K562 (cell line): Measurements from ENCODE around the gene FHIT. TPM values are rescaled to one million over a fixed set of nuclear protein-coding genes. Genes with fewer than 3 reads are reported as not detected.

ENCODE experiments used
- ATAC-seq: fragments of 200-7000 bp; cut with Tn5 transposase; 3 replicates; pipeline ENCODE4 v1.9.1; 2020; ENCODE audit warnings: moderate library complexity
- BruUV-seq: library from RNA; stranded (reverse); fragments of 400-500 nt; replicated peaks from 2 replicates; lab custom pipeline; 2021; lab: Mats Ljungman, UMichigan
- CTCF ChIA-PET: fragments of 300-600 bp; formaldehyde crosslinking; extraction: SDS; loops from one replicate; lab custom pipeline; 2021; ENCODE audit warnings: low intra/inter-chr PET ratio; lab: Yijun Ruan, JAX
- POLR2A ChIA-PET: fragments of 300-600, 350-650 bp; sonication (Branson Sonifier 250); formaldehyde crosslinking; extraction: SDS; loops from one replicate; lab custom pipeline; 2021; ENCODE audit warnings: antibody characterized with exemption, inconsistent platforms; lab: Yijun Ruan, JAX
- DNase-seq, 4 experiments: peaks; one replicate each; pipeline versions ENCODE4 v3.0.0 to v3.0.0-alpha.2; 2011 to 2018; ENCODE audit warnings: low spot score in 3 of 4, mixed read lengths in 3 of 4; ENCODE audit errors: extremely low read depth in 1 of 4
- FAIRE-seq: peaks from 2 replicates; lab custom pipeline; 2011; peaks lifted over from hg19 to GRCh38; lab: Jason Lieb, UNC
- H2AFZ ChIP-seq: 2 replicates; pipeline ENCODE4 v1.6.0; 2011; ENCODE audit warnings: low read depth, low read length, control low read depth, inconsistent platforms
- H3K27ac ChIP-seq: fragments of 200-600 bp; 3 replicates; pipeline ENCODE4 v1.8.0; 2011; ENCODE audit warnings: low read depth, mild to moderate bottlenecking, control low read depth, inconsistent platforms, low read length, moderate library complexity, mixed read lengths; ENCODE audit errors: extremely low read depth
- H3K27me3 ChIP-seq, 2 experiments: fragments of 300-600 bp in 1 of 2; 2 replicates in 1 of 2; 3 replicates in 1 of 2; pipeline versions ENCODE4 v1.6.0 to v1.8.0; 2011; ENCODE audit warnings: inconsistent platforms in 2 of 2, low read length in 2 of 2, mild to moderate bottlenecking in 1 of 2, mixed read lengths in 1 of 2, moderate library complexity in 1 of 2; ENCODE audit not compliant: control insufficient read depth in 2 of 2, insufficient read depth in 2 of 2
- H3K36me3 ChIP-seq: fragments of 300-600 bp; 3 replicates; pipeline ENCODE4 v1.8.0; 2011; ENCODE audit warnings: mild to moderate bottlenecking, low read length, inconsistent platforms; ENCODE audit not compliant: control insufficient read depth, insufficient read depth
- H3K4me1 ChIP-seq, 2 experiments: fragments of 200-600 bp in 1 of 2; replicated peaks in 1 of 2; 2 replicates in 1 of 2; 3 replicates in 1 of 2; pipeline versions ENCODE4 v1.5.1 to v1.8.0; 2011; ENCODE audit warnings: inconsistent platforms in 2 of 2, low read length in 2 of 2, mild to moderate bottlenecking in 1 of 2, mixed read lengths in 1 of 2, moderate library complexity in 1 of 2; ENCODE audit not compliant: control insufficient read depth in 2 of 2, insufficient read depth in 2 of 2
- H3K4me2 ChIP-seq: 2 replicates; pipeline ENCODE4 v1.6.1; 2011; ENCODE audit warnings: low read length, control low read depth, inconsistent platforms, mixed read lengths; ENCODE audit not compliant: insufficient read depth
- H3K4me3 ChIP-seq: fragments of 200-600 bp; sonication (generic), shearing (Covaris generic); 2 replicates; pipeline ENCODE4 v1.5.1; 2016; ENCODE audit warnings: control low read depth, inconsistent platforms
- H3K79me2 ChIP-seq: fragments of 200-600 bp; 3 replicates; pipeline ENCODE4 v1.8.0; 2011; ENCODE audit warnings: low read length, inconsistent platforms; ENCODE audit not compliant: control insufficient read depth, insufficient read depth
- H3K9ac ChIP-seq, 2 experiments: 2 replicates each; pipeline versions ENCODE4 v1.6.0 to v1.6.1; 2011; ENCODE audit warnings: low read depth in 2 of 2, low read length in 2 of 2, control low read depth in 1 of 2, inconsistent platforms in 1 of 2, mild to moderate bottlenecking in 1 of 2, mixed read lengths in 1 of 2; ENCODE audit not compliant: insufficient read depth in 1 of 2
- H3K9me1 ChIP-seq: one replicate; pipeline ENCODE4 v1.6.0; 2011; ENCODE audit warnings: inconsistent platforms, mild to moderate bottlenecking, low read length, moderate library complexity; ENCODE audit not compliant: control insufficient read depth, insufficient read depth
- H3K9me3 ChIP-seq: replicated peaks from 2 replicates; pipeline ENCODE4 v1.5.1; 2011; ENCODE audit warnings: low read depth, low read length, inconsistent platforms; ENCODE audit not compliant: control insufficient read depth, insufficient read depth
- H4K20me1 ChIP-seq: replicated peaks from 2 replicates; pipeline ENCODE4 v1.6.1; 2011; ENCODE audit warnings: low read length, inconsistent platforms, mixed read lengths; ENCODE audit not compliant: control insufficient read depth, insufficient read depth
- ARID2 ChIP-seq: fragments of 450-650 bp; IDR thresholded peaks from 2 replicates; pipeline ENCODE4 v1.6.1; 2017; ENCODE audit warnings: antibody characterized with exemption, mild to moderate bottlenecking
- CBX5 ChIP-seq: IDR thresholded peaks from 2 replicates; pipeline ENCODE4 v1.6.1; 2014; ENCODE audit warnings: low read depth, borderline replicate concordance
- CHD2 ChIP-seq: IDR thresholded peaks from 2 replicates; pipeline ENCODE4 v1.6.1; 2011; ENCODE audit warnings: low read depth, low read length
- MEF2A ChIP-seq: IDR thresholded peaks from 2 replicates; pipeline ENCODE4 v1.6.1; 2011; ENCODE audit warnings: low read depth, mild to moderate bottlenecking, low read length, moderate library complexity; ENCODE audit not compliant: control insufficient read depth
- SMAD1 ChIP-seq: fragments of 150-350 bp; IDR thresholded peaks from 2 replicates; pipeline ENCODE4 v1.6.1; 2014; ENCODE audit warnings: low read length, low read depth; ENCODE audit not compliant: partially characterized antibody
- TCF7 ChIP-seq: sonication (generic); IDR thresholded peaks from 2 replicates; pipeline ENCODE4 v1.6.1; 2016; ENCODE audit warnings: antibody characterized with exemption, borderline replicate concordance
- TEAD1 ChIP-seq, 2 experiments: fragments of 450-650 bp in 1 of 2; sonication (generic) in 1 of 2; formaldehyde crosslinking; IDR thresholded peaks; 2 replicates each; pipeline versions ENCODE4 v1.4.0 to v1.8.0; 2020 to 2022; ENCODE audit warnings: mild to moderate bottlenecking in 2 of 2, missing genetic modification reagents in 1 of 2
- ZNF165 ChIP-seq: fragments of 250-450 bp; sonication (Bioruptor Pico); IDR thresholded peaks from 2 replicates; pipeline ENCODE4 v1.4.0; 2020; ENCODE audit warnings: borderline replicate concordance
- ZNF224 ChIP-seq: sonication (generic); formaldehyde crosslinking; IDR thresholded peaks from 2 replicates; pipeline ENCODE4 v1.8.0; 2022; ENCODE audit warnings: mild to moderate bottlenecking, missing genetic modification reagents
- ZNF589 ChIP-seq: fragments of 200-800 bp; sonication (Bioruptor generic); IDR thresholded peaks from 2 replicates; pipeline ENCODE4 v1.6.1; 2016; ENCODE audit warnings: low read depth, missing genetic modification characterization, missing compliant biosample characterization
- ZSCAN29 ChIP-seq: fragments of 450-650 bp; IDR thresholded peaks from 2 replicates; pipeline ENCODE4 v1.6.1; 2017
- WGBS: fragments of 100-300 bp; shearing (Covaris generic); methylation state at CpG from one replicate; pipeline ENCODE4 v1.1.6; 2016; ENCODE audit warnings: low coverage, mixed read lengths; ENCODE audit not compliant: insufficient coverage; ENCODE audit errors: missing lambda C conversion rate; 5-methylcytosine and 5-hydroxymethylcytosine counted together
- in situ Hi-C: fragments of 300-500 bp; cut with MboI; formaldehyde crosslinking; loops from 4 replicates; pipeline ENCODE4 v1.15.0; 2018; ENCODE audit warnings: inconsistent platforms, mixed read lengths
- intact Hi-C: fragments of 100-400 bp; cut with micrococcal nuclease; formaldehyde crosslinking; loops from 2 replicates; pipeline ENCODE4 v1.14.2; 2022
- polyA plus RNA-seq, 8 experiments: library from polyadenylated mRNA; depleted of rRNA in 4 of 8; stranded (reverse) in 5 of 8; unstranded in 3 of 8; fragments of >200 nt; fragmentation: Nextera tagmentation in 2 of 8; fragmentation: Illumina TruSeq in 1 of 8; extraction: Ambion mirVana in 2 of 8; extraction: Trizol in 1 of 8; gene quantifications; 2 replicates each; pipeline versions ENCODE4 v1.2.1 to v1.2.3, GENCODE V29; 2011 to 2014; ENCODE audit warnings: inconsistent platforms in 1 of 8, missing spikeins in 1 of 8
- total RNA-seq, 7 experiments: library from RNA; depleted of rRNA in 6 of 7; stranded (reverse); fragments of >200 nt in 6 of 7; fragmentation: Illumina TruSeq in 2 of 7; extraction: Trizol in 2 of 7; gene quantifications; 2 replicates each; pipeline versions ENCODE4 v1.2.1 to v1.2.3, GENCODE V29; 2011 to 2021; ENCODE audit warnings: low replicate concordance in 1 of 7
- TF ChIP-seq, protein P1 (sequence below), 2 experiments: fragments of 200-800 bp in 1 of 2; sonication (Bioruptor generic) in 1 of 2; sonication (generic) in 1 of 2; formaldehyde crosslinking in 1 of 2; IDR thresholded peaks in 1 of 2; conservative IDR thresholded peaks in 1 of 2; 2 replicates each; pipeline versions ENCODE4 v1.5.0 to v1.6.1; 2016 to 2020; ENCODE audit warnings: missing compliant biosample characterization in 1 of 2, missing genetic modification characterization in 1 of 2, missing genetic modification reagents in 1 of 2
- TF ChIP-seq, protein P2 (sequence below): fragments of 150-350 bp; conservative IDR thresholded peaks from 2 replicates; pipeline ENCODE4 v1.6.1; 2014; ENCODE audit warnings: low read length
- TF ChIP-seq, protein P3 (sequence below), 2 experiments: fragments of 450-650 bp; conservative IDR thresholded peaks; 2 replicates each; pipeline ENCODE4 v1.6.1; 2017; ENCODE audit warnings: mild to moderate bottlenecking in 2 of 2, moderate library complexity in 2 of 2
- TF ChIP-seq, protein P4 (sequence below): fragments of 450-650 bp; IDR thresholded peaks from 2 replicates; pipeline ENCODE4 v1.6.1; 2016; ENCODE audit warnings: missing biosample characterization, missing genetic modification characterization

FHIT gene
- total and polyA plus RNA-seq, 9 of the 15 experiments (the other 6 are each of a cell fraction or from before 2014, with no cell fraction given), result 1.7 to 9.1 (median 4.3) TPM

DNA sequence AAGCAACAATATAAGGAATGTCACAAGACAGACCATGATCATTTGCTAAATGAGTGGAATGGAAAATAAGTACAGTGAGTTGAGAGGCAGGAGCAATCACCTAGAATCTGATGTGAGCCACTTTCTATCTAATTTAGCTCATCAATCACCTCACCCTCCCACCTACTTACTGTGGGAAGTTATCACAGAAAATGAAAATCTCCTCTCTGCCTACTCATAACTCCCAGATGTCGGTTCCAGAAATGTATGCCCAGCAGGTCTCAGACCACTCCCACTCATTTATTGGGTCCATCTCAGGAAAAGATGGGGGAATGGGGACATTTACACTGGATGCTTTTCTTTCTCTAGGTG is 270.9 kb downstream of the FHIT start:
- no peaks in the 10 kb centered on the region for H3K9me3 ChIP-seq
- no CpG with 5 or more reads among the region's 1 CpG for WGBS
- FAIRE-seq (no peak), ATAC-seq (no peak), DNase-seq (no peak)
- intact Hi-C loops (no loop called here), in situ Hi-C loops (no loop called here)
- no peaks in the 10 kb centered on the region for H3K4me1 ChIP-seq
- H3K27ac ChIP-seq, result no peak overlapping the region
- no peak overlapping the region for H3K9ac ChIP-seq
- H2AFZ ChIP-seq, result no peak overlapping the region
- no peak overlapping the region for H3K4me3 ChIP-seq
- no peaks in the 10 kb centered on the region for H4K20me1 ChIP-seq
- H3K4me2 ChIP-seq, result no peak overlapping the region
- no peaks in the 10 kb centered on the region for H3K36me3 ChIP-seq
- no peaks in the 10 kb centered on the region for H3K9me1 ChIP-seq
- POLR2A ChIA-PET, result interaction anchor here (0.9 kb wide), 1 partner anchor 19 kb away, joined by 3 read pairs; no protein-coding TSS in a partner anchor
- TF ChIP-seq, protein P1, sequence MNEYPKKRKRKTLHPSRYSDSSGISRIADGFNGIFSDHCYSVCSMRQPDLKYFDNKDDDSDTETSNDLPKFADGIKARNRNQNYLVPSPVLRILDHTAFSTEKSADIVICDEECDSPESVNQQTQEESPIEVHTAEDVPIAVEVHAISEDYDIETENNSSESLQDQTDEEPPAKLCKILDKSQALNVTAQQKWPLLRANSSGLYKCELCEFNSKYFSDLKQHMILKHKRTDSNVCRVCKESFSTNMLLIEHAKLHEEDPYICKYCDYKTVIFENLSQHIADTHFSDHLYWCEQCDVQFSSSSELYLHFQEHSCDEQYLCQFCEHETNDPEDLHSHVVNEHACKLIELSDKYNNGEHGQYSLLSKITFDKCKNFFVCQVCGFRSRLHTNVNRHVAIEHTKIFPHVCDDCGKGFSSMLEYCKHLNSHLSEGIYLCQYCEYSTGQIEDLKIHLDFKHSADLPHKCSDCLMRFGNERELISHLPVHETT (CRISPR knock-in tag; conservative IDR thresholded peaks at IDR 0.05 in 1 of 2, IDR thresholded peaks at IDR 0.05 in 1 of 2), result no peak
- TF ChIP-seq CBX5, result no peak
- TF ChIP-seq, protein P2, sequence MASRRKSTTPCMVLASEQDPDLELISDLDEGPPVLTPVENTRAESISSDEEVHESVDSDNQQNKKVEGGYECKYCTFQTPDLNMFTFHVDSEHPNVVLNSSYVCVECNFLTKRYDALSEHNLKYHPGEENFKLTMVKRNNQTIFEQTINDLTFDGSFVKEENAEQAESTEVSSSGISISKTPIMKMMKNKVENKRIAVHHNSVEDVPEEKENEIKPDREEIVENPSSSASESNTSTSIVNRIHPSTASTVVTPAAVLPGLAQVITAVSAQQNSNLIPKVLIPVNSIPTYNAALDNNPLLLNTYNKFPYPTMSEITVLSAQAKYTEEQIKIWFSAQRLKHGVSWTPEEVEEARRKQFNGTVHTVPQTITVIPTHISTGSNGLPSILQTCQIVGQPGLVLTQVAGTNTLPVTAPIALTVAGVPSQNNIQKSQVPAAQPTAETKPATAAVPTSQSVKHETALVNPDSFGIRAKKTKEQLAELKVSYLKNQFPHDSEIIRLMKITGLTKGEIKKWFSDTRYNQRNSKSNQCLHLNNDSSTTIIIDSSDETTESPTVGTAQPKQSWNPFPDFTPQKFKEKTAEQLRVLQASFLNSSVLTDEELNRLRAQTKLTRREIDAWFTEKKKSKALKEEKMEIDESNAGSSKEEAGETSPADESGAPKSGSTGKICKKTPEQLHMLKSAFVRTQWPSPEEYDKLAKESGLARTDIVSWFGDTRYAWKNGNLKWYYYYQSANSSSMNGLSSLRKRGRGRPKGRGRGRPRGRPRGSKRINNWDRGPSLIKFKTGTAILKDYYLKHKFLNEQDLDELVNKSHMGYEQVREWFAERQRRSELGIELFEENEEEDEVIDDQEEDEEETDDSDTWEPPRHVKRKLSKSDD, result no peak
- no peak for TF ChIP-seq TEAD1 (CRISPR knock-in tag; IDR thresholded peaks at IDR 0.05)
- no peak for TF ChIP-seq MEF2A
- no peak for TF ChIP-seq TCF7
- TF ChIP-seq, protein P3, sequence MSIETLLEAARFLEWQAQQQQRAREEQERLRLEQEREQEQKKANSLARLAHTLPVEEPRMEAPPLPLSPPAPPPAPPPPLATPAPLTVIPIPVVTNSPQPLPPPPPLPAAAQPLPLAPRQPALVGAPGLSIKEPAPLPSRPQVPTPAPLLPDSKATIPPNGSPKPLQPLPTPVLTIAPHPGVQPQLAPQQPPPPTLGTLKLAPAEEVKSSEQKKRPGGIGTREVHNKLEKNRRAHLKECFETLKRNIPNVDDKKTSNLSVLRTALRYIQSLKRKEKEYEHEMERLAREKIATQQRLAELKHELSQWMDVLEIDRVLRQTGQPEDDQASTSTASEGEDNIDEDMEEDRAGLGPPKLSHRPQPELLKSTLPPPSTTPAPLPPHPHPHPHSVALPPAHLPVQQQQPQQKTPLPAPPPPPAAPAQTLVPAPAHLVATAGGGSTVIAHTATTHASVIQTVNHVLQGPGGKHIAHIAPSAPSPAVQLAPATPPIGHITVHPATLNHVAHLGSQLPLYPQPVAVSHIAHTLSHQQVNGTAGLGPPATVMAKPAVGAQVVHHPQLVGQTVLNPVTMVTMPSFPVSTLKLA (conservative IDR thresholded peaks at IDR 0.05), result no peak
- TF ChIP-seq CHD2, result no peak
- TF ChIP-seq ARID2, result no peak
- no peak for TF ChIP-seq ZNF165 (CRISPR knock-in tag)
- no peak for TF ChIP-seq ZNF224 (CRISPR knock-in tag)
- TF ChIP-seq ZNF589 (CRISPR knock-in tag), result no peak
- TF ChIP-seq, protein P4, sequence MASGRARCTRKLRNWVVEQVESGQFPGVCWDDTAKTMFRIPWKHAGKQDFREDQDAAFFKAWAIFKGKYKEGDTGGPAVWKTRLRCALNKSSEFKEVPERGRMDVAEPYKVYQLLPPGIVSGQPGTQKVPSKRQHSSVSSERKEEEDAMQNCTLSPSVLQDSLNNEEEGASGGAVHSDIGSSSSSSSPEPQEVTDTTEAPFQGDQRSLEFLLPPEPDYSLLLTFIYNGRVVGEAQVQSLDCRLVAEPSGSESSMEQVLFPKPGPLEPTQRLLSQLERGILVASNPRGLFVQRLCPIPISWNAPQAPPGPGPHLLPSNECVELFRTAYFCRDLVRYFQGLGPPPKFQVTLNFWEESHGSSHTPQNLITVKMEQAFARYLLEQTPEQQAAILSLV (tag), result no peak
- no peak for TF ChIP-seq ZSCAN29
- no peak for TF ChIP-seq SMAD1
- H3K27me3 ChIP-seq, result no peaks in the 10 kb centered on the region
- CTCF ChIA-PET, result no interaction called here
- no peaks in the 10 kb centered on the region for H3K79me2 ChIP-seq
- no TSS peak for BruUV-seq
